ENCODE data around the gene TPTE.

DNA sequence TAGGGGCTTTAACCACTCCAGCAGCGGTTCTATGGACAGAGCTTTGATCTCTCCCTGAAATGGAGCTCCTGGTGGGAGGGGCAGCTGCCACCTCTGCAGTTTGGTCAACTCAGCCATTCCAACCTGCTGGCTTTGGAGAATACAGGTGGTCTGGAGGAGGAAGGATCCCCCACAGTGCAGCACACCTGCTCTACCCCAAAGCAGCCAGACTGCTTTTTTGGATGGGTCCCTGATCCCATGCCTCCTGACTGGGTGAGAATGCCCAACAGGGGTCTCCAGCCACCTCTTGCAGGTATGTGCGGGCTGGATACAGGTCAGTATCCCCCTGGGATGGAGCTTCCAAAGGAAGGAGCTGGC, 53.9 kb downstream of the TPTE start:
- TF ChIP-seq, protein P1, sequence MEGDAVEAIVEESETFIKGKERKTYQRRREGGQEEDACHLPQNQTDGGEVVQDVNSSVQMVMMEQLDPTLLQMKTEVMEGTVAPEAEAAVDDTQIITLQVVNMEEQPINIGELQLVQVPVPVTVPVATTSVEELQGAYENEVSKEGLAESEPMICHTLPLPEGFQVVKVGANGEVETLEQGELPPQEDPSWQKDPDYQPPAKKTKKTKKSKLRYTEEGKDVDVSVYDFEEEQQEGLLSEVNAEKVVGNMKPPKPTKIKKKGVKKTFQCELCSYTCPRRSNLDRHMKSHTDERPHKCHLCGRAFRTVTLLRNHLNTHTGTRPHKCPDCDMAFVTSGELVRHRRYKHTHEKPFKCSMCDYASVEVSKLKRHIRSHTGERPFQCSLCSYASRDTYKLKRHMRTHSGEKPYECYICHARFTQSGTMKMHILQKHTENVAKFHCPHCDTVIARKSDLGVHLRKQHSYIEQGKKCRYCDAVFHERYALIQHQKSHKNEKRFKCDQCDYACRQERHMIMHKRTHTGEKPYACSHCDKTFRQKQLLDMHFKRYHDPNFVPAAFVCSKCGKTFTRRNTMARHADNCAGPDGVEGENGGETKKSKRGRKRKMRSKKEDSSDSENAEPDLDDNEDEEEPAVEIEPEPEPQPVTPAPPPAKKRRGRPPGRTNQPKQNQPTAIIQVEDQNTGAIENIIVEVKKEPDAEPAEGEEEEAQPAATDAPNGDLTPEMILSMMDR (IDR thresholded peaks at IDR 0.05): no peak
- TF ChIP-seq POLR2A (IDR thresholded peaks at IDR 0.05): no peak
